ENCODE data around the gene SPOCK1. TPM values are rescaled to one million over a fixed set of nuclear protein-coding genes. Genes with fewer than 3 reads are reported as not detected.
"Not testable (repeated sequence)": the region's sequence is repeated elsewhere in the genome, so short reads cannot be mapped to it uniquely, and the experiment has no call there.

The SPOCK1 gene
- total RNA-seq, 1 donor from 2014 or later: 900 TPM

DNA sequence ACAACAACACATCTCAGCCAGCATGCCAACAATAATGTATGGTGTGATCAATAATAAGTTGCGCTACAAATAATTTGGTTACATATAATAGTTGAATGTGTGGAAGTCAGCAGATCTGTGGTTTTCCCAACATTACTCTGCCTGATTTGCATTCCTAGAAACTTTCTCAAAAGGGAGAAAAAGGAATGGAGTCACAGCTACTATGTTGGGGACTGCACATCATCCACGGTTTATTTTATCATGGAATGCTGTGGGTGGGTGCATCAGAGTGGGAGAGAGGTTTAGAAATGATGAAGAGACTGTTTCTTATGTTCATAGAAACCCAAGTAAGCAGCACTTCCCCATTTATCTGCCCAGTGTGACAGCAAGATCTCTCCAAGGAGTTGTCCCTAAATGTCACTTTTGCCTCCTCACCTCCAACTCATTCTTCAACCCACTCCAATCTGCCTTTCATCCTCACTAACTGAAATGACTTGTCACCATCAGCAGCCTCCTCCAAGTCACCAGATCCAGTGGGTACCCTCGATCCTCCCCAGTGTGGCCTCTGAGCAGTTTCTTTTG lies 2.8 kb upstream of the SPOCK1 start:
- TF ChIP-seq, protein P1, sequence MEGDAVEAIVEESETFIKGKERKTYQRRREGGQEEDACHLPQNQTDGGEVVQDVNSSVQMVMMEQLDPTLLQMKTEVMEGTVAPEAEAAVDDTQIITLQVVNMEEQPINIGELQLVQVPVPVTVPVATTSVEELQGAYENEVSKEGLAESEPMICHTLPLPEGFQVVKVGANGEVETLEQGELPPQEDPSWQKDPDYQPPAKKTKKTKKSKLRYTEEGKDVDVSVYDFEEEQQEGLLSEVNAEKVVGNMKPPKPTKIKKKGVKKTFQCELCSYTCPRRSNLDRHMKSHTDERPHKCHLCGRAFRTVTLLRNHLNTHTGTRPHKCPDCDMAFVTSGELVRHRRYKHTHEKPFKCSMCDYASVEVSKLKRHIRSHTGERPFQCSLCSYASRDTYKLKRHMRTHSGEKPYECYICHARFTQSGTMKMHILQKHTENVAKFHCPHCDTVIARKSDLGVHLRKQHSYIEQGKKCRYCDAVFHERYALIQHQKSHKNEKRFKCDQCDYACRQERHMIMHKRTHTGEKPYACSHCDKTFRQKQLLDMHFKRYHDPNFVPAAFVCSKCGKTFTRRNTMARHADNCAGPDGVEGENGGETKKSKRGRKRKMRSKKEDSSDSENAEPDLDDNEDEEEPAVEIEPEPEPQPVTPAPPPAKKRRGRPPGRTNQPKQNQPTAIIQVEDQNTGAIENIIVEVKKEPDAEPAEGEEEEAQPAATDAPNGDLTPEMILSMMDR (IDR thresholded peaks at IDR 0.05): no peak
- Mint-ChIP-seq H3K4me3 (ENCODE audit: unreplicated experiment) (no peak overlapping the region), H3K27ac (ENCODE audit: unreplicated experiment) (no peak overlapping the region), H3K36me3 (ENCODE audit: unreplicated experiment) (peaks cover 3% of the 10 kb centered on the region), H3K27me3 (ENCODE audit: unreplicated experiment) (no peaks in the 10 kb centered on the region), H3K4me1 (ENCODE audit: unreplicated experiment) (peaks cover 13% of the 10 kb centered on the region), H3K9me3 (ENCODE audit: unreplicated experiment) (no peaks in the 10 kb centered on the region)
- no peak for DNase-seq (ENCODE audit: extremely low spot score, unreplicated experiment)

DNA sequence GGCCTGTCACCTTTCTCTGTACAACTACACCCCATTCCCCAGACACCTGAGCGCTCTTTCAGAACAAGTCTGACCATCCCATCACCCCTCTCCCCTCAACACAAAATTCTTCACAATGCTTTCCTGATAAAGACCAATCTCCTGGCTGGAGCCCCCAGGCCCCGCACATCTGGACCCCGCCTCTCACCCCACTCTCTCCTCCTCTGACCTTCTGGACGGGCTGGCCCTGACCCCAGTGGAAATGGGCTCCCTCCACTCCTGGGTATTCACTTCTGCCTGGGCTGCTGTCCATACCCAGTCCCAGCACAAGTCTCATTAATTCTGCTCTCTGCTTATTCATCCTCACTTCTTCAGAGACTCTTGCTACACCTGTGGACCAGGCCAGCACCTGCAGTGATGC lies 2.1 kb upstream of the SPOCK1 start:
- Mint-ChIP-seq H3K27me3 (ENCODE audit: unreplicated experiment) (no peaks in the 10 kb centered on the region), H3K4me3 (ENCODE audit: unreplicated experiment) (no peak overlapping the region), H3K9me3 (ENCODE audit: unreplicated experiment) (no peaks in the 10 kb centered on the region), H3K27ac (ENCODE audit: unreplicated experiment) (no peak overlapping the region), H3K4me1 (ENCODE audit: unreplicated experiment) (peaks cover 20% of the 10 kb centered on the region), H3K36me3 (ENCODE audit: unreplicated experiment) (peaks cover 5% of the 10 kb centered on the region)
- TF ChIP-seq, protein P1 (IDR thresholded peaks at IDR 0.05): no peak
- DNase-seq (ENCODE audit: extremely low spot score, unreplicated experiment): no peak

DNA sequence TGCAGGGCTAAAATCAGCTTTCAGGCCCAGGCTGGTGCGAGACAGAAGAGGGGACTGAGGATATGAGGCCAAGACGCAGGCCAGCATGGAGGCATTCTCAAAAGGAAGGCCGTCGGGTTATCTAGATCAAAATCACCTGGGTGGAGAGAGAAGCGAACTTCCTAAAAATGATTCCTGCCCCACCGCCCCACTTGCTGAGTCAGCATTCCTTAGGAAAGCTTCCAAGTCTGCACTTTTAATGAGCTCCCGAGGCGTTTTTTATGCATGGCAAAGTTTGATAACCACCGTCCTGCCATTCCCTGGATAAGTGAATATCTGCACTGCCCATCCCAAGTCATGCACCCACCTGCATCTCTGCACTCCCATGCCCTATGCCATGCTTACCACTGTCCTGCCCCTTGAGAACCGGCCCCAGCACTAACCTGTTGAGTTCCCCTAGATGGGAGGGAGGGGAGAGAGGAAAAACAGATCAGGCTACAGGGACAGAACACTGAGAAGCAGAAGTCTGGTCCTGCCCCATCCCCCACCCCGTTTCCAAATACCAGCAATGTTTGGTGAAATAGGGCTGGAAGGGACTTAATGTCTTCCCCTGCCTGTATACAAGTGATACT lies 1.6 kb upstream of the SPOCK1 start:
- no peak for DNase-seq (ENCODE audit: extremely low spot score, unreplicated experiment)
- H3K9me3 Mint-ChIP-seq (ENCODE audit: unreplicated experiment): no peaks in the 10 kb centered on the region
- H3K4me3 Mint-ChIP-seq (ENCODE audit: unreplicated experiment): no peak overlapping the region
- H3K4me1 Mint-ChIP-seq (ENCODE audit: unreplicated experiment): peaks cover 25% of the 10 kb centered on the region
- peaks cover 8% of the 10 kb centered on the region for H3K36me3 Mint-ChIP-seq (ENCODE audit: unreplicated experiment)
- TF ChIP-seq, protein P1 (IDR thresholded peaks at IDR 0.05): no peak
- H3K27ac Mint-ChIP-seq (ENCODE audit: unreplicated experiment): no peak overlapping the region
- no peaks in the 10 kb centered on the region for H3K27me3 Mint-ChIP-seq (ENCODE audit: unreplicated experiment)

DNA sequence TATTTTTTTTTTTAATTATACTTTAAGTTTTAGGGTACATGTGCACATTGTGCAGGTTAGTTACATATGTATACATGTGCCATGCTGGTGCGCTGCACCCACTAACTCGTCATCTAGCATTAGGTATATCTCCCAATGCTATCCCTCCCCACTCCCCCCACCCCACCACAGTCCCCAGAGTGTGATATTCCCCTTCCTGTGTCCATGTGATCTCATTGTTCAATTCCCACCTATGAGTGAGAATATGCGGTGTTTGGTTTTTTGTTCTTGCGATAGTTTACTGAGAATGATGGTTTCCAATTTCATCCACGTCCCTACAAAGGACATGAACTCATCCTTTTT lies 351 bp upstream of the SPOCK1 start:
- not testable (repeated sequence) for H3K36me3 Mint-ChIP-seq (ENCODE audit: unreplicated experiment); H3K4me3 Mint-ChIP-seq (ENCODE audit: unreplicated experiment); DNase-seq (ENCODE audit: extremely low spot score, unreplicated experiment); H3K27me3 Mint-ChIP-seq (ENCODE audit: unreplicated experiment); H3K9me3 Mint-ChIP-seq (ENCODE audit: unreplicated experiment); H3K27ac Mint-ChIP-seq (ENCODE audit: unreplicated experiment)
- peaks cover 37% of the 10 kb centered on the region for H3K4me1 Mint-ChIP-seq (ENCODE audit: unreplicated experiment)

DNA sequence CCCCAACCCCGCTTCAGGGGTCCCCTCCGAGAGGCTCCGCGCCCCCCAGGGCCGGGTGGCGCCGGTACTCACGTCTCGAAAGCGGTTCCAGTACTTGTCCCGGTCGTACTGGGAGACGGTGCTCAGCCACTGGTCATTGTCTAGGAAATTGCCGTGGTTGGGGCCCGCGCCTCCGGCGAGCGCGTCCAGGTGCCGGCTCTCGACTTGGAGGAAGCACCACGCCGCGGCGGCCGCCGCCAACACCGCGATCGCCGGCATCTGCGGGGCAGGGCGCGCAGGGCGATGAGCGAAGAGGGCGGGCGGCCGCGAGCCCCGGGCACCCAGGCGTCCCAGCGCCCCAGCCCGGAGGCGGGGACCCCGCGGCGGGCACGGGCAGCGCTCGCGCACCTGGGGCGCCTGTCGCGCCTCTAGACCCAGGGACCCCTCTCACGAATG lies 808 bp downstream of the SPOCK1 start:
- Mint-ChIP-seq H3K4me3 (ENCODE audit: unreplicated experiment) (peak overlapping the region; percentile 88), H3K36me3 (ENCODE audit: unreplicated experiment) (peaks cover 8% of the 10 kb centered on the region), H3K4me1 (ENCODE audit: unreplicated experiment) (peaks cover 37% of the 10 kb centered on the region), H3K27me3 (ENCODE audit: unreplicated experiment) (no peaks in the 10 kb centered on the region), H3K27ac (ENCODE audit: unreplicated experiment) (no peak overlapping the region), H3K9me3 (ENCODE audit: unreplicated experiment) (no peaks in the 10 kb centered on the region)
- TF ChIP-seq, protein P1 (IDR thresholded peaks at IDR 0.05): no peak
- DNase-seq (ENCODE audit: extremely low spot score, unreplicated experiment): no peak

All from osteocyte (in vitro differentiated cells).